ENCODE results near the gene IDI2. TPM values are rescaled to one million over a fixed set of nuclear protein-coding genes. Genes with fewer than 3 reads are reported as not detected.
A peak's percentile ranks its signal among the peaks of the same experiment; 100 is the strongest.

The IDI2 gene
- total and polyA plus RNA-seq, 2 of the 13 experiments (the other 11 are each of a cell fraction or from before 2014, with no cell fraction given), result not detected

DNA sequence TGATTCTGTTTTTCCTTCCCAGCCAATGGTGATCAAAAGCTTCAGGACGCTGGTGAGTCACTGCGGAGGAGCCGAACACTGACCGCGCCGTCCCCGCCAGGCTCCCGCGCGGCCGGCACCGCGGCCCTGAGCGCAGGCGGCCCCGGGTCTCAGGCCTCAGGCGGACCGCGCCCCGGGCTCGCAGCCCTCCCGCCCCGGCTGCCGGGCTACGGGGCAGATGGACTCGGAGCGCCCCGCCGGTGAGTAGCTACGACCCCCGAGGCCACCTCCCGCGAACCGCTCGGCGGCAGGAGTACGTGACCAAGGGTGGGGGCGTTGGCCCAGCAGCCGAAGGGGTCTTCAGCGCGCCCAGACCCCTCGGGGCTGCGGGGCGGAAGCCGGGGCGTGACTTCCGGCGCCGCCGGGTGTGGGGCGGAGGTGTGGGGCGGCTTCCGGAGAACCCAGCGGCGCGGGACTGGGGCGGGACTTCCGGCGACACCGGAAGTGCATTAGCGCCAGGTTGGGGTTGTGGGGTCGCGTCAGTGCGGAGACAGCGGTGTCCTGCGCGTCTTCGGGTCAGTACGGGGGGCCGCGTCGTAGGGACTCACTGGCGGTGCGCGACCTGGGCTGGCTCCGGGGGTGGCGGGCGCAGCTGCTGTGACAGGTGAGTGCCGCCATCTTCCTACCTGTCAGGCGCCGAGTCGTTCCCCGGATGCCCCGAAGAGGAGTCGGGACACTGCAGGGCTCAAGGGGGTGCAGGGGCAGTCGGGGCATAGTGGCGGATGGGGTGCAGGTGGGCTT is 30.9 kb upstream of the IDI2 start, which contains the start of gene WDR37 (continued):
- TF ChIP-seq ZNF772 (CRISPR knock-in tag; IDR thresholded peaks at IDR 0.05) (no peak), MIER2 (CRISPR knock-in tag; IDR thresholded peaks at IDR 0.05) (no peak), PCBP1 (IDR thresholded peaks at IDR 0.05; ENCODE audit: borderline replicate concordance, low read depth, low read length) (no peak), ZNF7 (CRISPR knock-in tag; IDR thresholded peaks at IDR 0.05) (no peak), HOXA7 (CRISPR knock-in tag; IDR thresholded peaks at IDR 0.05) (0 out of 2 replicates have a peak, but pooled peaks have one; percentile 28), EEA1 (CRISPR knock-in tag; IDR thresholded peaks at IDR 0.05; ENCODE audit: borderline replicate concordance) (no peak), RFX3 (CRISPR knock-in tag; IDR thresholded peaks at IDR 0.05) (no peak), ZNF720 (CRISPR knock-in tag; IDR thresholded peaks at IDR 0.05) (no peak), FOXA1 (IDR thresholded peaks at IDR 0.05) (no peak), FOXA1 (CRISPR knock-in tag; IDR thresholded peaks at IDR 0.05) (no peak), KLF11 (CRISPR knock-in tag; IDR thresholded peaks at IDR 0.05) (no peak; the same call in 1 of the 2 replicates), SRF (IDR thresholded peaks at IDR 0.05; ENCODE audit: low read depth, low read length) (no peak), RARA (CRISPR knock-in tag; IDR thresholded peaks at IDR 0.05) (peak; percentile 38)
- TF ChIP-seq, protein P1, sequence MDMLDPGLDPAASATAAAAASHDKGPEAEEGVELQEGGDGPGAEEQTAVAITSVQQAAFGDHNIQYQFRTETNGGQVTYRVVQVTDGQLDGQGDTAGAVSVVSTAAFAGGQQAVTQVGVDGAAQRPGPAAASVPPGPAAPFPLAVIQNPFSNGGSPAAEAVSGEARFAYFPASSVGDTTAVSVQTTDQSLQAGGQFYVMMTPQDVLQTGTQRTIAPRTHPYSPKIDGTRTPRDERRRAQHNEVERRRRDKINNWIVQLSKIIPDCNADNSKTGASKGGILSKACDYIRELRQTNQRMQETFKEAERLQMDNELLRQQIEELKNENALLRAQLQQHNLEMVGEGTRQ (IDR thresholded peaks at IDR 0.05; ENCODE audit: low read depth, low read length), result no peak
- TF ChIP-seq, protein P1 (CRISPR knock-in tag; IDR thresholded peaks at IDR 0.05; ENCODE audit: borderline replicate concordance), result no peak; the same call in 1 of the 2 replicates
- TF ChIP-seq, protein P2, sequence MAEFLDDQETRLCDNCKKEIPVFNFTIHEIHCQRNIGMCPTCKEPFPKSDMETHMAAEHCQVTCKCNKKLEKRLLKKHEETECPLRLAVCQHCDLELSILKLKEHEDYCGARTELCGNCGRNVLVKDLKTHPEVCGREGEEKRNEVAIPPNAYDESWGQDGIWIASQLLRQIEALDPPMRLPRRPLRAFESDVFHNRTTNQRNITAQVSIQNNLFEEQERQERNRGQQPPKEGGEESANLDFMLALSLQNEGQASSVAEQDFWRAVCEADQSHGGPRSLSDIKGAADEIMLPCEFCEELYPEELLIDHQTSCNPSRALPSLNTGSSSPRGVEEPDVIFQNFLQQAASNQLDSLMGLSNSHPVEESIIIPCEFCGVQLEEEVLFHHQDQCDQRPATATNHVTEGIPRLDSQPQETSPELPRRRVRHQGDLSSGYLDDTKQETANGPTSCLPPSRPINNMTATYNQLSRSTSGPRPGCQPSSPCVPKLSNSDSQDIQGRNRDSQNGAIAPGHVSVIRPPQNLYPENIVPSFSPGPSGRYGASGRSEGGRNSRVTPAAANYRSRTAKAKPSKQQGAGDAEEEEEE (CRISPR knock-in tag; IDR thresholded peaks at IDR 0.05; ENCODE audit: borderline replicate concordance), result no peak
- TF ChIP-seq, protein P3, sequence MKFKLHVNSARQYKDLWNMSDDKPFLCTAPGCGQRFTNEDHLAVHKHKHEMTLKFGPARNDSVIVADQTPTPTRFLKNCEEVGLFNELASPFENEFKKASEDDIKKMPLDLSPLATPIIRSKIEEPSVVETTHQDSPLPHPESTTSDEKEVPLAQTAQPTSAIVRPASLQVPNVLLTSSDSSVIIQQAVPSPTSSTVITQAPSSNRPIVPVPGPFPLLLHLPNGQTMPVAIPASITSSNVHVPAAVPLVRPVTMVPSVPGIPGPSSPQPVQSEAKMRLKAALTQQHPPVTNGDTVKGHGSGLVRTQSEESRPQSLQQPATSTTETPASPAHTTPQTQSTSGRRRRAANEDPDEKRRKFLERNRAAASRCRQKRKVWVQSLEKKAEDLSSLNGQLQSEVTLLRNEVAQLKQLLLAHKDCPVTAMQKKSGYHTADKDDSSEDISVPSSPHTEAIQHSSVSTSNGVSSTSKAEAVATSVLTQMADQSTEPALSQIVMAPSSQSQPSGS (CRISPR knock-in tag; IDR thresholded peaks at IDR 0.05), result peak; percentile 40; the same call in 1 of the 2 replicates
- TF ChIP-seq, protein P4, sequence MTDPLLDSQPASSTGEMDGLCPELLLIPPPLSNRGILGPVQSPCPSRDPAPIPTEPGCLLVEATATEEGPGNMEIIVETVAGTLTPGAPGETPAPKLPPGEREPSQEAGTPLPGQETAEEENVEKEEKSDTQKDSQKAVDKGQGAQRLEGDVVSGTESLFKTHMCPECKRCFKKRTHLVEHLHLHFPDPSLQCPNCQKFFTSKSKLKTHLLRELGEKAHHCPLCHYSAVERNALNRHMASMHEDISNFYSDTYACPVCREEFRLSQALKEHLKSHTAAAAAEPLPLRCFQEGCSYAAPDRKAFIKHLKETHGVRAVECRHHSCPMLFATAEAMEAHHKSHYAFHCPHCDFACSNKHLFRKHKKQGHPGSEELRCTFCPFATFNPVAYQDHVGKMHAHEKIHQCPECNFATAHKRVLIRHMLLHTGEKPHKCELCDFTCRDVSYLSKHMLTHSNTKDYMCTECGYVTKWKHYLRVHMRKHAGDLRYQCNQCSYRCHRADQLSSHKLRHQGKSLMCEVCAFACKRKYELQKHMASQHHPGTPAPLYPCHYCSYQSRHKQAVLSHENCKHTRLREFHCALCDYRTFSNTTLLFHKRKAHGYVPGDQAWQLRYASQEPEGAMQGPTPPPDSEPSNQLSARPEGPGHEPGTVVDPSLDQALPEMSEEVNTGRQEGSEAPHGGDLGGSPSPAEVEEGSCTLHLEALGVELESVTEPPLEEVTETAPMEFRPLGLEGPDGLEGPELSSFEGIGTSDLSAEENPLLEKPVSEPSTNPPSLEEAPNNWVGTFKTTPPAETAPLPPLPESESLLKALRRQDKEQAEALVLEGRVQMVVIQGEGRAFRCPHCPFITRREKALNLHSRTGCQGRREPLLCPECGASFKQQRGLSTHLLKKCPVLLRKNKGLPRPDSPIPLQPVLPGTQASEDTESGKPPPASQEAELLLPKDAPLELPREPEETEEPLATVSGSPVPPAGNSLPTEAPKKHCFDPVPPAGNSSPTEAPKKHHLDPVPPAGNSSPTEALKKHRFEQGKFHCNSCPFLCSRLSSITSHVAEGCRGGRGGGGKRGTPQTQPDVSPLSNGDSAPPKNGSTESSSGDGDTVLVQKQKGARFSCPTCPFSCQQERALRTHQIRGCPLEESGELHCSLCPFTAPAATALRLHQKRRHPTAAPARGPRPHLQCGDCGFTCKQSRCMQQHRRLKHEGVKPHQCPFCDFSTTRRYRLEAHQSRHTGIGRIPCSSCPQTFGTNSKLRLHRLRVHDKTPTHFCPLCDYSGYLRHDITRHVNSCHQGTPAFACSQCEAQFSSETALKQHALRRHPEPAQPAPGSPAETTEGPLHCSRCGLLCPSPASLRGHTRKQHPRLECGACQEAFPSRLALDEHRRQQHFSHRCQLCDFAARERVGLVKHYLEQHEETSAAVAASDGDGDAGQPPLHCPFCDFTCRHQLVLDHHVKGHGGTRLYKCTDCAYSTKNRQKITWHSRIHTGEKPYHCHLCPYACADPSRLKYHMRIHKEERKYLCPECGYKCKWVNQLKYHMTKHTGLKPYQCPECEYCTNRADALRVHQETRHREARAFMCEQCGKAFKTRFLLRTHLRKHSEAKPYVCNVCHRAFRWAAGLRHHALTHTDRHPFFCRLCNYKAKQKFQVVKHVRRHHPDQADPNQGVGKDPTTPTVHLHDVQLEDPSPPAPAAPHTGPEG (CRISPR knock-in tag; IDR thresholded peaks at IDR 0.05), result no peak
- TF ChIP-seq, protein P5, sequence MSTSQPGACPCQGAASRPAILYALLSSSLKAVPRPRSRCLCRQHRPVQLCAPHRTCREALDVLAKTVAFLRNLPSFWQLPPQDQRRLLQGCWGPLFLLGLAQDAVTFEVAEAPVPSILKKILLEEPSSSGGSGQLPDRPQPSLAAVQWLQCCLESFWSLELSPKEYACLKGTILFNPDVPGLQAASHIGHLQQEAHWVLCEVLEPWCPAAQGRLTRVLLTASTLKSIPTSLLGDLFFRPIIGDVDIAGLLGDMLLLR (CRISPR knock-in tag; IDR thresholded peaks at IDR 0.05), result 0 out of 2 replicates have a peak, but pooled peaks have one; percentile 7
